Kidney tubule cell (primary cell): ENCODE measurements around the gene FANCE.

Source experiments
- DNase-seq: peaks from one replicate; pipeline ENCODE4 v3.0.0-alpha.2; 2018; ENCODE audit warnings: low spot score

Gene FANCE

GRCh38 chr6:35468181-35468979, 16.2 kb downstream of the FANCE start, which contains the start of gene RPL10A:
TSS of gene RPL10A (plus strand) at chr6:35468401. CDS start at chr6:35468435, 34 bp downstream.
- DNase-seq, result peak; percentile 97

- DNase-seq, result peak; percentile 15
Observed at GRCh38 chr6:35468980-35469750, 17.0 kb downstream of the FANCE start.

DNA sequence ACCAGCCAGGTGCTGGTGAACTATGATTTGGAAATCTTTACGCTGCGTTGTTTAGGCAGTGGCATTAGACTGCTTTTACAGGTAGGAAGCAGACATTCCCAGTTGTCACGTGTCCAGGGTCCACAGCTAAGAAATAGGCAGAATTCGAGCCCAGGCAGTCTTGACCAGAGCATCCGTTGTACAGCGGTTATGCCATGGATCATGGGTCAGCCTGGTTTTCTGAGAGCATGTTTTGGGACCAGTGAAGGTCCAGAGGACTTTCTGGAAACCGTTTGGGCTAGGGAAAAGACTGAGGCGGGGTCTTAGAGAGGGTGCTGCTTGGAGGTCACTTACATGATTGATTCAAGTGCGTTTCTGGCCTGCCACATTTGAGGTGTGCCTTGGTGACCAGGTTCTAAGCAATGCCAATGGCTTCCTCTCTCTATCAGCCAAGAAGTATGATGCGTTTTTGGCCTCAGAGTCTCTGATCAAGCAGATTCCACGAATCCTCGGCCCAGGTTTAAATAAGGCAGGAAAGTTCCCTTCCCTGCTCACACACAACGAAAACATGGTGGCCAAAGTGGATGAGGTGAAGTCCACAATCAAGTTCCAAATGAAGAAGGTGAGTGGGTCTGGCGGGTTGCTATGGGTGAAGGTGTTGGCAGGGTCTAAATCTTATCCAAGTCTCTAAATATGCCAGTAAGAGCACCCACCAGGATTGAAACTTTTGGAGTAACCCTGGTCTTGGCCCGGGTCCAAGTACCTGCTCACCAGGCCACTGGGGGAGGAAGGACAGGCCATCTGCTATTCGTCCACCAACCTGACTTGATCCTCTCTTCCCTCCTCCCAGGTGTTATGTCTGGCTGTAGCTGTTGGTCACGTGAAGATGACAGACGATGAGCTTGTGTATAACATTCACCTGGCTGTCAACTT, 17.9 kb downstream of the FANCE start:
- DNase-seq, result peak; percentile 48

- no peak for DNase-seq
Observed at GRCh38 chr6:35470663-35471120, 18.6 kb downstream of the FANCE start.

DNA sequence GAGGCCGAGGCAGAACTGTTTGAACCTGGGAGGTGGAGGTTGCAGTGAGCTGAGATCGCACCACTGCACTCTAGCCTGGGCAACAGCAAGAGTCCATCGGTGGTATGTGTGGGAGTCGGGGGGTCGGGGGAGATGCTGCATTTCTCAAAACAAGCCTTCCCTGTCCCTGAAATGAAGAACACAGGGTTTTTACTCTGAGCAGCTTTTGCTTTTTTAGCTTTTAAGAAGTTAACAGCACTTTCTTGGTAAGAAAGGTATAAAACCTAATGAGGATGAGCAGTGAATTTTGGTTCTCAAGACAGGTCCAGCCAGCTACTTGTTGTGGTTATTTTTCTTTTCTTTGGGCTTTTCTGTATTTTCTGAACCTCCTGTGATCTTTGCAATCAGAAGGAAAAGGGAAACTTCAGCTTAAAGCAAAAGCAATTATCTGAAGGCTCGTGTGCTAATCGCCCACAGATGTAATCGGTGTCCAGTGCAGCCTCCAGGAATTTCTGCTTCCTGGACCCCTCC, 19.8 kb downstream of the FANCE start:
- no peak for DNase-seq

GRCh38 chr6:35473075-35473849, 21.1 kb downstream of the FANCE start:
- no peak for DNase-seq

DNA sequence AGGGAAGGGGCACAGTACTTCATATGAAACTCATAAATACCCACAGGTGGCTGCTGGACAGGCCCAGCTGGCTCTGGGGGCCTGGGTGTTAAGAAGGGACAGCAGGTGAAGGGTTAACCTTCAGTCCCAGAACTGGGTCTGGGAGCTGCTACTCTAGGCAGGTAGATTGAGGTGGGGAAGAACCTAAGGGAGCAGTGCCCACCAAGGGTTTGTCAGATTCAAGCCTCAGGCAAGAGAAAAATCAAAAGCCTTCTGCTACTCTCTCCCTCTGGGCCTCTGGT, 21.7 kb downstream of the FANCE start:
- no peak for DNase-seq

GRCh38 chr6:35474131-35474941, 22.2 kb downstream of the FANCE start:
- DNase-seq, result no peak

DNA sequence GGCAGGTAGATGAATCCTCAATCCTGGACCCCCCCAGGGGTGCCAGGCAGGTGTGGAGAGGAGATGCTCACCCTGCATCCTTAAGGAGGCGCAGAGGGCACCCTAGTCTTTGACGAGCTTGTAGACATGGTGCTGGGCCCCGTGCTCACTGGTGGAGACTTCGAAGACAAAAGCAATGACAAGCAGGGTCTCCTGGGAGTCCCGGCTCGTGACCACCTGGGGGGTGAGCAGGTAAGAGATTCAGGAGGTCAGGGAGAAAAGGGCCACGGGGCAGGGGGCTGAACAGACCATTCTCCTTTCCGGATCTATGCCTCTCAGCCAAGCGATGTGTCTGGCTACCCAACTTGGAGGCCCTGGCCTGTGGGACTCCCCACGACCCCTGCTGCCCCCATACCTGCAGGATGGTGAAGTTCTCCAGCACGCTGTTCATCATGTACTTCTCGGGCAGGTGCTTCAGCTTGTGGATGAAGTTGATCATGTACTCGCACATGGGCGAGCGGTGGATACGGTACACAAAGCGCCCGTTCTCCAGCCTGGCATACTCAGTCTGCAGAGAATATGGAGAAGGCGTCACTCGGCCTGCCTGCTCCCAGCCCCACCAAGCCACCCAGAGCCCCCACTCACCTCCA, 22.9 kb downstream of the FANCE start:
- DNase-seq, result no peak

DNA sequence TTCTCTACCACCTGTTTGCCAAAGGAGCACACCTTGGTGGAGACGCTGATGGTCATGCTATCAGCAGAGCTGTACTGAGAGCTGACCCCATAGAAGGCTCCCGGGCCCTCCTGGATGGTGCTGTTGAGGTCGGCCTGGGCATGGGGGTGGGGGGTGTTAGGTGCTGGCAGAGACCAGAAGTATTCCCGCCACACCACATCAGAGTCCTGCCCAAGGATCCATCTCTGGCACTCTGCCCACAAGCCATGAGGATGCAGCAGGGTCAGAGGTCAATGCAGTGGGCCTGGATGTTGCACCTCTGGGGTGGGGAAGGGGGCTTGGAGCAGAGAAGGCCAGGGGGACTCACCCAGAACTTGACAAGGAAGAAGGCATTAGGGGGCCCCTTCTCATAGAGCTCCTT, 23.4 kb downstream of the FANCE start:
- no peak for DNase-seq

DNA sequence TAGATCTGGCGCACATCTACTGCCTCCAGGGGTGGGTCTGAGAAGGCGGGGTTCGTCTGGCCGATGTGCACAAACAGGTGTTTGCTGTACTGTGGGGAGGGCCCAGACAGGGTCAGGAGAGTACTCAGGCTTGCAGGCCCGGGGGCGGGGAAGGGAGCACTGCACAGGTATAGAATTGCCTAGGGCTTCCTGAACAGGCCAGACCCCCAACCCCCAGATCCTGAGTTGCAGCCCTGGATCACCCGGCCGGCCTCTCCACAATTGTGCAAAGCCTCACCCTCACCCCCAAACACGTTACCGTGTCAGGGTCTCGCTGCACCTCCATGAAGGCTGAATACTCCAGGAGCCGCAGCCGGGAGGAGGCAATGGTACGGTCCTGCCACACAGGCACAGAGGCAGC, 23.9 kb downstream of the FANCE start:
- DNase-seq, result no peak

DNA sequence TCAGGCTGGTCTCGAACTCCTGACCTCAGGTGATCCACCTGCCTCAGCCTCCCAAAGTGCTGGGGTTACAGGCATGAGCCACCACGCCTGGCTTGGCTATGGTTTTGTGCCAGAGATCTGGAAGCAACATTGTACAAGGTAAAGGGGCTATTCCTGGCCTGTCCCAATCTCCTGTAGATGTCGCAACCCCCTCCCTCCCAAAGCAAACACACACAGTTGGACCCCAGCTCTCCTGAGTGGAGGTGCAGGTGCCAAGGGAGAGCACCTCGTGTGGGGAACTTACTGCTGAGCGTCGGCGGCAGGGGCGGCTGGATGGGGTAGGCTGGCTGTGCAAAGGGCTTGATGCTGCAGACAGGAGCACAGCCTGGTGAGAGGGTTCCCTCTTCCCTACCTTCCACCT, 24.9 kb downstream of the FANCE start:
- DNase-seq, result no peak

DNA sequence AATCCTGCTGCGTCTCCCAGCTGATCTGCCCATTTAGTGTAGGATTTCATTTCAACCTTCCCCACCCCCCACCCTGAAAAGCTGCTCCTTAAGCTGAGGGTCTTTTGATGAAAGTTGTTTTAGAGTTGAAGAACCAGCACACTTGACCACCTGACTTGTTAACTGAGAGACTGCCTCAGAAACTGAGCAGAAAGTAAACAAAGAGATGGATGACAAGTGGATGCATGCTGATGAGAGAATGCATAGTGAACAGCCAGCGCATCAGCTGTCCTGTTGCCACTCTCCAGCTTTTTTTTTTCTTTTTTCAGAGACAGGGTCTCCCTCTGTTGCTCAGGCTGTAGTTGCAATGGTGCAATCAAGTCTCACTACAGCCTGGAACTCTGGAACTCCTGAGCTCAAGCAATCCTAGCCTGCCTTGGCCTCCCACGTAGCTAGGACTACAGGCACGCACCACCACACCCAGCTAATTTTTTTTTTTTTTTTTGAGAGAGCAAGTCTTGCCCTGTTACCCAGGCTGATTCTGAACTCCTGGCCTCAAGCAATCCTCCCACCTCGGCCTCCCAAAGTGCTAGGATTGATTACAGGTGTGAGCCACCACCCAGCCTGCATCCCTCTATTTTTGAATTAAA, 25.5 kb downstream of the FANCE start:
- no peak for DNase-seq

DNA sequence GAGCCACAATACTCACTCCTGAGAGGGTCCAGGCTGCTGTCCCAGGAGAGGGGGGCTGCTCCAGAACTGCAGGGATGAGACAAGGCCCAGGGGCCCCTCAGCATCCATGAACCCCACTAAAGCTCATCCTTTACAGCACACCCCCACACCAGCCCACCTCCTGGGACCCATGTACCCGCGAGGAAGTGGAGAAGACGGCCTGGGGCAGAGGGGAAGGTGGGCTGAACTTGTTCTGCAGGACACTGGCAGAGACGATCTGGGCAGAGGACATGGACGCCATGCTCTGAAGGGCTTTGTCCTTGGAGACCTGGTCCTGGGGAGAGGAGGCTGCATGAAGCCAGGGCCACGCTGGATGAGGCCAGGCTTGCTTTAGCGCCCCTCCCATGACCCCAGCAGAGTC, 26.1 kb downstream of the FANCE start:
- no peak for DNase-seq

DNA sequence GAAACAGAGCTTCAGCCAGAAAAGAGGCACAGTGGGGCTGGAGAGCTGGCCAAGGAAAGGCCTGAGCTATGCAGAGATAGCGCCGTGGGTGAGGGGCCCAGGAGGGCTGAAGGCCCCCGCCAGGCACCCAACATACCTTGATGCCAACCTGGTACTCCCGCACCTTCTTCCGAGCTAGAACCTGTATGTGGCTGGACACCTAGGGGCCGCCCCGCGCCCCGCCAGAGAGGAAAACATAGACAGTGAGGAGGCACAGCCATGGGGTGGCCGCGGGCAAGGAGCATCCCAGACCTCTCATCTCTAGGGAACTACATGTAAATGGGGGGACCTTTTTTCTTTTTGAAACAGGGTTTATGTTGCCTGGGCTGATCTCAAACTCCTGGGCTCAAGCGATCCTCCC, 28.0 kb downstream of the FANCE start:
- DNase-seq, result no peak

DNA sequence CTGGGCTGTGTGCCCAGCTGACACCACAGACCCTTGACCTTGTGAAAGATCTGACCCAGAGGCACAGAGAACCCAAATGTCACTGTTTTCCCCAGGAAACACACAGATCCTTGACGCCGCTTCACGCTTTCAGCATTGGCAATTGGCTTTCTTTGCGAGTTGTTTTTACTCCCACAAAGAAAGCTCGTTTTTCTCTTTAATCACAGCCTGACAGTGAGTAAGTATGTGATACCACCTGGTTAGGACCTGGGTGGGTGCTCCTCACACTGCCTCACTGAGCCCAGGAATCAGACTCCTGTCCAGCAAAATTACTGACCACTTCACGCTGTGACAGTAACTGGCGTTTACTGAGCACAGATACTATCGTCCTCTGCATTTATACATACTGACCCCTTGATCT, 29.1 kb downstream of the FANCE start:
- DNase-seq, result no peak

DNA sequence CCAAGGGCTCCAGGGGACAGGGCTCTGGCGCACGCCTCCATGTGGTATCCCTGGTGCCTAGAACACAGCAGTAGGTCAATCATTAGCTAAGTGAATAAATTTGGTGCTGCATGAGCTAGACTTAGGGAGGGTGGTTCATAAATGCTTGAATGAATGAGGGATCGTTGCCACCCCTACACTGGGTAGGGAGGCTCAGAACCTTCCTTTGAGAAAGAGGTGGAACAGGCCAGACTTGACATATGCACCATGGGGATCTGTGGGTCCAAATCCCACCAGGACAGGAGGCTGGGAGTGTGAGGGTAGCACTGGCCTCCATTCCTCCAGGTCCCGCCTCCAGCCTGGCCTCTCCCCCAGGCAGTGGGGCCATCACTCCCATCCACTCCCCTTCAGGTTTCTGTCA, 30.9 kb downstream of the FANCE start:
- no peak for DNase-seq

GRCh38 chr6:35483490-35483889, 31.4 kb downstream of the FANCE start:
- no peak for DNase-seq

GRCh38 chr6:35483893-35484645, 31.9 kb downstream of the FANCE start:
- no peak for DNase-seq
